ENCODE measurements around the gene ARHGEF19. TPM values are rescaled to one million over a fixed set of nuclear protein-coding genes. Genes with fewer than 3 reads are reported as not detected.

The ARHGEF19 gene
- total and polyA plus RNA-seq, 2 donors: 6.9 to 15.2 TPM

DNA sequence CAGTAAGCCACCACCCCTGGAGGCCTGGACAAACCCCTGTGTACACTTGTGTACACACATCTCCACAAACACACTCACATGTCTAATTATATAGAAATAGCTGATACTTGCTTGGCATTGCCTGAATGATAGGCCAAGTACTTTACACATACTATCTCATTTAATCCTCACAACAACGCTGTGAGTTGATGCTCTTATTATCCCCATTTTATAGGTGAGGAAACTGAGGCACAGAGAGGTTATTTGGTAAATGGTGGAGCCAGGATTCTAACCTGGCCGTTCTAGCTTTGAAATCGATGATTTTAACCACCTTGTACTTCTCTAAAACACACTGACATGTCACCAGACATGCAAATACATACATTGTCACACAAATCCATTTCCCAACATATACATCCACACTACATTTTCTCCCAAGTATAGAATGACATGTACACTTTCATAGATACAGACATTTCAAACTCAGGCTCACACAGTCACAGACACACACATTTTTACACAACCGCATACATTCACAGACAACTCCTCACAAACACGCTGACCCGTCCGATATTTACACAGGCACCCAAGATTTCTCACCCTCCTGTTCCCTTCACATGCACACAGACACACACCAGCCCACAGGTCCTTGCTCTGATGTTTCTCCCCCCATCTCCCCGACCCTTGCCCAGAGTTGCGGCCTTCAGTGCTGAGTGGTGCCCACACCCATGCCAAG lies 3.2 kb downstream of the ARHGEF19 start:
- Histone ChIP-seq H3K36me3 (ENCODE audit: insufficient read depth) (no peaks in the 10 kb centered on the region), H3K27ac (ENCODE audit: low read depth) (no peak overlapping the region), H3K4me3 (ENCODE audit: low read depth, low read length) (no peak overlapping the region), H3K4me1 (ENCODE audit: insufficient read depth) (no peaks in the 10 kb centered on the region)
- WGBS: 80% methylated on average over 9 of the region's 9 CpGs
- no peak for DNase-seq (ENCODE audit: extremely low spot score)

GRCh38 chr1:16208270-16208987 lies 4.0 kb downstream of the ARHGEF19 start:
- no peak overlapping the region for H3K27ac ChIP-seq (ENCODE audit: low read depth)
- no peaks in the 10 kb centered on the region for H3K4me1 ChIP-seq (ENCODE audit: insufficient read depth)
- H3K36me3 ChIP-seq (ENCODE audit: insufficient read depth): no peaks in the 10 kb centered on the region
- no peak overlapping the region for H3K4me3 ChIP-seq (ENCODE audit: low read depth, low read length)
- DNase-seq (ENCODE audit: extremely low spot score): no peak
- 80% methylated on average over 13 of the region's 13 CpGs for WGBS

- peak overlapping the region; percentile 37 for H3K4me3 ChIP-seq (ENCODE audit: low read depth, low read length)
- H3K4me1 ChIP-seq (ENCODE audit: insufficient read depth): no peaks in the 10 kb centered on the region
- no peak for DNase-seq (ENCODE audit: extremely low spot score)
- peak overlapping the region; percentile 88 for H3K27ac ChIP-seq (ENCODE audit: low read depth)
- H3K36me3 ChIP-seq (ENCODE audit: insufficient read depth): no peaks in the 10 kb centered on the region
- 54% methylated on average over 51 of the region's 51 CpGs for WGBS
Observed at GRCh38 chr1:16207318-16208269, 4.9 kb downstream of the ARHGEF19 start.

GRCh38 chr1:16206547-16207317 lies 5.7 kb downstream of the ARHGEF19 start:
- Histone ChIP-seq H3K36me3 (ENCODE audit: insufficient read depth) (no peaks in the 10 kb centered on the region), H3K4me1 (ENCODE audit: insufficient read depth) (no peaks in the 10 kb centered on the region), H3K4me3 (ENCODE audit: low read depth, low read length) (peak overlapping the region; percentile 37), H3K27ac (ENCODE audit: low read depth) (peak overlapping the region; percentile 88)
- under 1% methylated on average over 87 of the region's 87 CpGs for WGBS
- peak; percentile 95 for DNase-seq (ENCODE audit: extremely low spot score)

DNA sequence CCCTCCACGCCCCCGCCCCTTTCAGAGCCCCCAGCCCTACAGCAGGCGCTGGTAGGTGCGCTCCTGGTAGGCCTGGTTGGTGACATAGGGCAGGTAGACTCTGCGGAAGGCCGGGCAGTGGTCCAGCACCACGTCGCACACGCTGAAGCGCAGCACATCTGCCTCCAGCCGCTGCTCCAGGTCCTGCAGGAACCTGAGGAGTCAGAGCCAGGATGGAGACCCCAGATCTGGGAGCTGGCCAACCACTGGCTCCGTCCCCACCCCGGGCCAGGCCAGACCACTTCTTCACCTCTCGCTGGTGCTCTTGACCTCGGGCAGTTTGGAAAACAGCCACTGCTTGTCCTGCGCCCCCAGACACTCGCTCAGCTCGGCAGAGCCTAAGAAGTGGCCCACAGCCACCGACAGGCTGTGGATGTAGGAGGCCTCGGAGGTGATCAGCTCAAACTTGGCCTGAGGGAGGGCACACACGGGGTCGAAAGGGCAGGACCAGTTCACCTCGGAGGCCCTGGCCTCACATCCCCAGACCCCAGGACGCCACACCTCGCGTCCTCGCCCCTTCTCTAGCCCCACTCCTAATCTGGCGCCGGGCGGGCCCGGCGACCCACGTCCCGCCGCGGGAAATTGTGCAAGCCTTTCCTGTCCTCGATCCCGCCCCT lies 6.4 kb downstream of the ARHGEF19 start:
- H3K36me3 ChIP-seq (ENCODE audit: insufficient read depth): no peaks in the 10 kb centered on the region
- no peak for DNase-seq (ENCODE audit: extremely low spot score)
- 37% methylated on average over 38 of the region's 38 CpGs for WGBS
- no peaks in the 10 kb centered on the region for H3K4me1 ChIP-seq (ENCODE audit: insufficient read depth)
- no peak overlapping the region for H3K4me3 ChIP-seq (ENCODE audit: low read depth, low read length)
- H3K27ac ChIP-seq (ENCODE audit: low read depth): peak overlapping the region; percentile 12

DNA sequence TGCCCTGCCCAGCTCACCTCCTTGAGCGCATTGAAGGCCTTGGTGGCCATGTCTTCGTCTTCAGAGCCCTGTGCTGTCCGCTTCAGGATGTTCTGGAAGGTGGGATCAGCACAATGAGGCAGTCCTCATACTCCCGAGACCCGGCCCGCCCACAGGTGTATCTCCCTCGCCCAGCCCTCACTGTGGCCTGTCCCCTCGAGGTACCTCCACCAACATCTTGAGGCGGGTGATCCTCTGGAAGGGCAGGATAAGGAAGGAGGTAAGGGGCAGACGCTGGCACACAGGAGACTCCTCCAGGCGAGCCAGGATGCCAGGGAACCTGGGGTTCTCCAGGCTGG lies 7.1 kb downstream of the ARHGEF19 start:
- Histone ChIP-seq H3K27ac (ENCODE audit: low read depth) (no peak overlapping the region), H3K4me1 (ENCODE audit: insufficient read depth) (no peaks in the 10 kb centered on the region), H3K36me3 (ENCODE audit: insufficient read depth) (no peaks in the 10 kb centered on the region), H3K4me3 (ENCODE audit: low read depth, low read length) (no peak overlapping the region)
- 95% methylated on average over 11 of the region's 11 CpGs for WGBS
- DNase-seq (ENCODE audit: extremely low spot score): no peak

DNA sequence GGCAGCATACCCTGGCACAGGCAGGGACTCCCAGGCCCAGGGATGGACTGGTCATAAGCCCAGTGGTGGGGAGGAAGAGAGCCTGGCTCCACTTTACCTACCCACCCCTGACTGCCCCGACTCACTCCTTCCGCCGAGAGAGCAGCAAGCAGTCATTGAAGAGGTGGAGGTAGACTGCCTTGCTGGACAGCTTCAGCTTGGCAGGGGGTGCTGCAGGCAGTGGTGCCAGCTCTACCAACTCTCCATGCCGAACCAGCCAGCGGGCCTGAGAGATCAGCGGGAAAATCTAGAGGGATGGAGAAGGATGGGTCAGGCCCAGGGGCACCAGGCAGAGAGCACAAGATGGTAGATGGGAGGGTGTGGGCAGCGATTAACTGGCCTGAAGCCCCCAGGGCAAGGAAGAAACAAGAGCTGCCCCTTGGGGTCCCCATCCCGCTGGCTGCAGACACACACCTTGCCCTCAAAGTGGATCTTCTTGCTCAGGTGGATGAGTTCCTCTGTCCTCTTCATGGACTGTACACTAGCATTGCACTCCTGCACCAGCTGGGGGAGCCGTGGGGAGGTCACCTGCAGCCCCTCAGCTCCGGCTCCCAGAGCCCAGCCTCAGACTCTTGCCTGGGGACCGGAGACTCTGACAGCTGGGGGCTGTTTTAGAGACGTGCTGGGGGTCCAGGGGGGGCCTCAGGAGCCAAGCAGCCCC lies 7.7 kb downstream of the ARHGEF19 start:
- 81% methylated on average over 12 of the region's 12 CpGs for WGBS
- DNase-seq (ENCODE audit: extremely low spot score): no peak
- no peak overlapping the region for H3K4me3 ChIP-seq (ENCODE audit: low read depth, low read length)
- H3K4me1 ChIP-seq (ENCODE audit: insufficient read depth): no peaks in the 10 kb centered on the region
- H3K27ac ChIP-seq (ENCODE audit: low read depth): no peak overlapping the region
- no peaks in the 10 kb centered on the region for H3K36me3 ChIP-seq (ENCODE audit: insufficient read depth)

- no peaks in the 10 kb centered on the region for H3K36me3 ChIP-seq (ENCODE audit: insufficient read depth)
- no peak overlapping the region for H3K4me3 ChIP-seq (ENCODE audit: low read depth, low read length)
- H3K4me1 ChIP-seq (ENCODE audit: insufficient read depth): no peaks in the 10 kb centered on the region
- no peak overlapping the region for H3K27ac ChIP-seq (ENCODE audit: low read depth)
- no peak for DNase-seq (ENCODE audit: extremely low spot score)
- WGBS: 86% methylated on average over 2 of the region's 2 CpGs
Observed at GRCh38 chr1:16204216-16204615, 8.2 kb downstream of the ARHGEF19 start.

DNA sequence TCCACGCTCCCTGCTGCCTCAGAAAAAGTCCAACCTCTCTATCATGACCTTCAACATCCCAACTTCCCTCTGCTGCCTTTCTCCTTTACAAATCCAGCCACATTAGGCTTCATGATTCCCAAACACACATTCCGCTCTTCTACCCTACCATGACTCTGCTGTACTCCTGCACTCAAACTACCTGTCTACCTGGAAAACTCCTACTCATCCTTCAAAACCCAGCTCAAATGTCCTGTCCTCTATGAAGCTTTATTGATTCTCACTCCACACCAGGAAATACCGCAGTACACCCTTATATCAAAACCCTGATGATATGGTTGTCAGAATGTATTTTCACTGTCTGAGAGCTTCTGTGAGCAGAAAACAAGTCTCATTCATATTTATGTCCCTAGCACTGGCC lies 8.9 kb downstream of the ARHGEF19 start:
- H3K4me1 ChIP-seq (ENCODE audit: insufficient read depth): no peaks in the 10 kb centered on the region
- H3K36me3 ChIP-seq (ENCODE audit: insufficient read depth): no peaks in the 10 kb centered on the region
- no peak overlapping the region for H3K27ac ChIP-seq (ENCODE audit: low read depth)
- no peak overlapping the region for H3K4me3 ChIP-seq (ENCODE audit: low read depth, low read length)
- 47% methylated on average over 3 of the region's 3 CpGs for WGBS
- no peak for DNase-seq (ENCODE audit: extremely low spot score)

DNA sequence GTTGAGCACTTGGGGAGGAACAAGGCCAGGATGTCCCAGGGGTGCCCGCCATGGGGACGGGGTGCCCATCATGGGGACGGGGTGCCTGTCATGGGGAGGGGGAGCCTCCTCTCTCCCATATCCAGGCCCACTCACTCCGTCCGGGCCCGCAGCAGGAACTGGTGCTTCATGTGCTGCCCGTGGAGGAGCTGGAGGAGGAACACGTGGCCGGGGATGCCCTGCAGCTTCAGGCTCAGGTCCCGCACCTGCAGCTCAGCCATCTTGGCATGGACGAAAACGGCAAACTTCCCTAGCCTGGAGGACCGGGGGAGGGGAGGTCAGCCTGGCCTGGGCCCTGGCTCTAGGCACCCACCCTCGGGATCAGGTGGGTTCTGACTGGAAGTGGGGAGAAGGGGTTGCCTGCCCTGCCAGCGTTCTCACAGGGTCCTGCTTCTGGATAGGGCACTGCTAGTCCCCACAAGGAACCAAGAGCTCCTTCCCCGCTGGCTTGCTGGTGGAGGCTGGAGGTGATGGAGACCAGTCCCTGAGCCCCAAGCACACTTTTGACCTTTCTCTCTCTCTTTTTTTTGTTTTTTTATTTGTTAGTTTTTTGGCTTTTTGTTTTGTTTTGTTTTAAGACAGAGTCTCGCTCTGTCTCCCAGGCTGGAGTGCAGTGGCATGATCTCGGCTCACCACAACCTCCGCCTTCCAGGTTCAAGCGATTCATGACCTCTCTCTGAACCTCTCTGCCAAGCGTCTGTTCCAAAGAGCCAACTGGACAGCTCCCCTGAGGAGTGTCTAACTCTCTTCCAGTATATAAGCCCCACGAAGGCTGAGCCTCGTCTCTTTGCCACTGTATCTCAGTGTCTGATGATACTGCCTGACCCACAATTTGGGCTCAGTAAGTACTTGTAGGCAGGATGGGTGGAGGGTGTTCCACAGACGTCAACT lies 9.9 kb downstream of the ARHGEF19 start:
- Histone ChIP-seq H3K4me3 (ENCODE audit: low read depth, low read length) (no peak overlapping the region), H3K27ac (ENCODE audit: low read depth) (no peak overlapping the region), H3K4me1 (ENCODE audit: insufficient read depth) (no peaks in the 10 kb centered on the region), H3K36me3 (ENCODE audit: insufficient read depth) (no peaks in the 10 kb centered on the region)
- DNase-seq (ENCODE audit: extremely low spot score): no peak
- WGBS: 87% methylated on average over 24 of the region's 24 CpGs

GRCh38 chr1:16199700-16200099 lies 12.8 kb downstream of the ARHGEF19 start:
- 93% methylated on average over 4 of the region's 4 CpGs for WGBS
- no peak overlapping the region for H3K27ac ChIP-seq (ENCODE audit: low read depth)
- H3K36me3 ChIP-seq (ENCODE audit: insufficient read depth): no peaks in the 10 kb centered on the region
- DNase-seq (ENCODE audit: extremely low spot score): no peak
- H3K4me3 ChIP-seq (ENCODE audit: low read depth, low read length): no peak overlapping the region
- no peaks in the 10 kb centered on the region for H3K4me1 ChIP-seq (ENCODE audit: insufficient read depth)

Data from urinary bladder (tissue), 4 donors.